HG03135 (cell line): ENCODE data around the gene DNAH12.
"Not testable (repeated sequence)": the region's sequence is repeated elsewhere in the genome, so short reads cannot be mapped to it uniquely, and the experiment has no call there.

ENCODE experiments used
- ATAC-seq: cut with Tn5 transposase; IDR thresholded peaks from one replicate; pipeline ENCODE4 v1.9.1; 2021; ENCODE audit warnings: mild to moderate bottlenecking, moderate library complexity; ENCODE audit not compliant: unreplicated experiment

The DNAH12 gene

DNA sequence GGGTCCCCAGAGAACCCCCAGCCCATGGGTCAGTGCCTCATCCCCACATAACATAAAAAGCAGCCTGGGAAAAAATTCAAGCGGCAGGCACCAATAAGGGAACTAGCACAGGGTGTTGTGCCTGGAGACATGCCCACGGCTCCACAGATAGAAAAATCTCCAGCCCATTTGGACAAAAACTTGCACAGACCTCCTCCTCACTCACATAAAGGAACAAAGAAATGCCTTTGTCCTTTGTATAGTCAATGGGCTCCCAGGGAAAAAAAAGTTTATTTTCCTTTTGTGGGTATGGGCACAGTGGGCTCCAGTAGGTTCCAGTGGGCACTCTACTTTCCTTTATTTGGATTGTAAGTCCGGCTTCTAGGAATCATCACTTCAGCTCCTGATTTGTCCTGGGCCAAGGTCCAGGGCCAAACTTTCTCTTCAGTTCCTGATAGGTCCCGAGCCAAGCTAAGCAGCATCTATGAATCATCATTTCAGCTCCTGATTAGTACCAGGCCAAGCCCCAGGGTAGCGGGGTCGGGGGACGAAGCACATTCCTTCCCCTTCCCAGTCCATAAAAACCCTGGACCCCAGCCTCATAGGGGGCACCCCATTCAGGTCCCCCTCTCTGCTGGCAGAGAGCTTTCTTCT, 1.6 kb upstream of the DNAH12 start:
- no peak for ATAC-seq

DNA sequence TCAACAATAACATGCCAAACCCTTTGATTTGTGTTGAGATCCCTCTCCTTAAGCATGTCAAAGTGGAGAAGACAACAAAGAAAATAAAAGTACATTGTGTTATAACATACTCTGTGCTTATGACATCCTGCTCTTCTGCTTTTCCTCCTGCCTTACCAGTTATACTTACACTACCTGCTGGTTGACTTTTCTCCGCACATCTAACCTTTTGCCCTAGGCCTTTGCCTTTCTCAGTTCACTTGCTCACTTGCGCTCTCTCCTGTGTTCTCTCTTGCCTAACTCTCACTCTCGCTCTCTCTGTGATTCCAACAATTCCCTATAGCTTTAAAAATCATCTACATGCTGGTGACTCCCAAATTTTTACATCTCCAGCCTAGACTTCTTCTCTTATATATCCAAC, 5.7 kb downstream of the DNAH12 start:
- ATAC-seq, result no peak

DNA sequence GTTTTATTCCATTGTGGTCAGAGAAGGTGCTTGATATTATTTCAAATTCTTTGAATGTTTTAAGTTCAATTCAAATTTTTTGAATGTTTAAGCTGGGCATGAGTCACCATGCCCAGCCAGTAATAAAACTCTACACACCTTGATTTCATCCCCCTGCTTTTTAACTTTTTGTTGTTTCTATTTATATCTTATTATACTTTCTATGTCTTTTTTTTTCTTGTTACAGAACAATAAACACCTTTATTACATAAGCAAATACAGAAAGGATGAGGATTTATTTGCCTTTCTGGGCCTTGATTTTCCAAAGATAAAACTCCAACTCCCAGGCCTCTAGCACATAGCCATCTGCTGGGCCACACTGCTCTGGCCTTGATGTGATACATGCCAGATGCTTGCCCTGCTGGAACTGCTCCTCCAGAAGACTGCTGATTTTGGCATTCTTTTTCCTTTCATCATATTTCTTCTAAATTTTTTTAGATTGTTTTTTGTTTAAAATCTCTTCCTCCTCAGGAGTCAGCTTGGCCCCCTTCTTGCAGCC, 14.0 kb downstream of the DNAH12 start:
- ATAC-seq, result no peak

DNA sequence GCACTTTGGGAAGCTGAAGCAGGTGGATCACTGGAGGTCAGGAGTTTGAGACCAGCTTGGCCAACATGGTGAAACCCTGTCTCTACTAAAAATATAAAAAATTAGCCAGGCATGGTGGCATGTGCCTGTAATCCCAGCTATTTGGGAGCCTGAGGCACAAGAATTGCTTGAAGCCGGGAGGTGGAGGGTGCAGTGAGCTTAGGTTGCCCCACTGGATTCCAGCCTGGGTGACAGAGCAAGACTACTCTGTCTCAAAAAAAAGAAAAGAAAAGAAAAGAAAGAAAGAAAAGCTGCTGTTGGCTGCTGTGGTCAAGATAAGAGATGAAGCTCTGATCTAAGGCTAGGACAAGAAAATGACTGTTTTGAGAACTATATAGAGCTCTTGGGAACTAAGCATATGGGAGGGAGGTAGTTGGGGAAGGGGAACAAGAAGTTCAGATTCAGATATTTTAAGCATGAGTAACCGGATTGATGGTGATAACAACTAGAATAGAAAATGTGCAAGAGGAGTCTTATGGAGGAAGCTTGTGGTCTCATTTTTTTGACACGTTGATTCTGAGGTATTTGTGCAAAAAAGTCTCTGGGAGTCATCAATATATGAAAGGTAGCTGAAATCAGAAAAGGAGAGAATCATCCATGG, 25.7 kb downstream of the DNAH12 start:
- no peak for ATAC-seq

DNA sequence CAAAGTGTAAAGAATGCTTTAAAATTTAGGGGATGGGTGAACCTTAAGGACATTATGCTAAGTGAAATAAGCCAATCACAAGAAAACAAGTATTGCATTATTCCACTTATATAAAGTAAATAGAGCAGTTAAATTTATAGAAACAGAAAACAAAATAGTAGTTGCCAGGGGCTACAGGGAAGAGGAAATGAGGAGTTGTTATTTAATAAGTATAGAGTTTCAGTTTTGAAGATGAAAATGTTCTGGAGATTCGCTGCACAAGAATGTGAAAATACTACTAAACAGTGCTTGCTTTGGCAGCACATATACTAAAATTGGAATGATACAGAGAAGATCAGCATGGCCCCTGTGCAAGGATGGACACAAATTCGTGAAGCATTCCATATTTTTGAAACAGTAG, 32.0 kb downstream of the DNAH12 start:
- ATAC-seq, result no peak

DNA sequence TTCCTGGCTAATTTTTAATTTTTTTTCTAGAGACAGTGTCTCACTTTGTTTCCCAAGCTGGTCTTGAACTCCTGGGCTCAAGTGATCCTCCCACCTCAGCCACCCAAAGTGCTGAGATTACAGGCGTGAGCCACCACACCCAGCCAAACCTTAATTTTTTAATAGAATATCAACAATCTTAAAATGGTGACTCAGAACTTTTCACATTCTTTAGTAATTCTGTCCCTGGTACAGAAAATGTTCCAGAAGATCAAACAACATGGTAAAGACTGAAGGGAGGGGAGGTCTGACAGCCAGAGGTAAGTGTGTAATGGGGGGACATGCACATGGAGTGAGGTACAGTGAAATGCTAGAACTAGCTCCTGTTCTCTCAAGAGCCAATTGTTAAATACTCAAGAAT, 38.2 kb downstream of the DNAH12 start:
- ATAC-seq, result no peak

DNA sequence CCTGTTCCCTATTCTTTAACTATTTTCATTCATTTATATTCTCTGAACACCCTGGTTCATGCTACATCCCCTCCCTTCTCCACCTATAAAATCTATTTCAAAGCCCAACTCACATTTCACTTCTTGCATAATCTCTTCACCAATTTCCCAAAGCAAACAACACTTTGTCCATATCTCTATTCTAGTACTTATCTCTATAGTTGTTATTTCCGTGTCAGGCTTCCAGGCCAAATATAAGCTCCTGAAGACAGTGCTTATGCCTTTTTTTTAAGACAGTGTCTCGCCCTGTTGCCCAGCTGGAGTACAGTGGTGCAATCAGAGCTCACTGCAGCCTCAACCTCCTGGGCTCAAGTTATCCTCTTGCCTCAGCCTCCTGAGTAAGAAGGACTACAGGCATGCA, 43.6 kb downstream of the DNAH12 start:
- no peak for ATAC-seq

DNA sequence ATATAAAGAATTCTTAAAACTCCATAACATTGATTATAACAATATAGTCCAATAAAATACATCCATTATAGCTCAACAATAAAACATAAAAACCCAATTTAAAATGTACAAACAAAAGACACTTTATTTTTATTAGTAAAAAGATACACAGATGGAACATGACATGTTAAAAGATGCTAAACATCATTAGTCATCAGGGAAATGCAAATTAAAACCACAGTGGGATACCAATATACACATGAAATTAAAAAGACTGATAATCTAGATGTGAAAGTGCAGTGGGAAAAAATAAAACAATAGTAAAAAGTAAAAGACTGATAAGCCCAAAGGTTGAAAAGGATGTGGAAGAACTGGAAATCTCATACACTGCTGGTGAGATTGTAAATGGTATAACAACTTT, 46.2 kb downstream of the DNAH12 start:
- no peak for ATAC-seq

DNA sequence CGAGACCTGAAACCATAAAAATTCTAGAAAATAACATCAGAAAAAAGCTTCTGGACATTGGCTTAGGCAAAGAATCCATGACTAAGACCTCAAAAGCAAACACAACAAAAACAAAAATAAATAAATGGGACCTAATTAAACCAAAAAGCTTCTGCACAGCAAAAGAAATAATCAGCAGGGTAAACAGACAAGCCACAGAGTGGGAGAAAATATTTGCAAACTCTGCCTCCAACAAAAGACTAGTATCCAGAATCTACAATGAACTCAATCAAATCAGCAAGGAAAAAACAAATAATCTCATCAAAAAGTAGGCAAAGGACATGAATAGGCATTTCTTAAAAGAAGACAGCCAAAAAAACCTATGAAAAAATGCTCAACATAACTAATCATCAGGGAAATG, 59.6 kb downstream of the DNAH12 start:
- ATAC-seq, result no peak

DNA sequence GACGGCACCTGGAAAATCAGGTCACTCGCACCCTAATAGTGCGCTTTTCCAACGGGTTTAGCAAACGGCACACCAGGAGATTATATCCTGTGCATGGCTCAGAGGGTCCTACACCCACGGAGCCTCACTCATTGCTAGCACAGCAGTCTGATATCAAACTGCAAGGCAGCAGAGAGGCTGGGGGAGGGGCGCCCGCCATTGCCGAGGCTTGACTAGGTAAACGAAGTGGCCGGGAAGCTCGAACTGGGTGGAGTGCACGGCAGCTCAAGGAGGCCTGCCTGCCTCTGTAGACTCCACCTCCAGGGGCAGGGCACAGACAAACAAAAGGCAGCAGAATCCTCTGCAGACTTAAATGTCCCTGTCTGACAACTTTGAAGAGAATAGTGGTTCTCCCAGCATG, 67.0 kb downstream of the DNAH12 start:
- ATAC-seq, result not testable (repeated sequence)

DNA sequence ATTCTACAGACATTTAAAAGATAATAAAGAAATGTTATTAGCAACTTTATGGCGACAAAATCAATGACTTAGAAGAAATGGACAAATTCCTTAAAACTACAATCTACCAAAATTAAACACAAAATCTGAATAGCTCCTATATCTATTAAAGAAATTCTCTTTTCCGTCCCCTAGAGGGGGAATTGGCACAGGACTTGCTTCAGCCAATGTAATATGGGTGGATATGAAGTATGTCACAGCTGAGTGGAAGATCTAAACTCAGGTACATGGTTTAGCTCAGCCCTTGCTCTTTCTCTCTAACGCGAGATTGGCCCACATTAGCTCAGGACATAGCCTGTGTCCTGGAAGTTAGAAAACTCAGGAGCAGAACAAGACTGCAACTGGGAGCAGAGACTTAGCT, 79.3 kb downstream of the DNAH12 start:
- ATAC-seq, result no peak

DNA sequence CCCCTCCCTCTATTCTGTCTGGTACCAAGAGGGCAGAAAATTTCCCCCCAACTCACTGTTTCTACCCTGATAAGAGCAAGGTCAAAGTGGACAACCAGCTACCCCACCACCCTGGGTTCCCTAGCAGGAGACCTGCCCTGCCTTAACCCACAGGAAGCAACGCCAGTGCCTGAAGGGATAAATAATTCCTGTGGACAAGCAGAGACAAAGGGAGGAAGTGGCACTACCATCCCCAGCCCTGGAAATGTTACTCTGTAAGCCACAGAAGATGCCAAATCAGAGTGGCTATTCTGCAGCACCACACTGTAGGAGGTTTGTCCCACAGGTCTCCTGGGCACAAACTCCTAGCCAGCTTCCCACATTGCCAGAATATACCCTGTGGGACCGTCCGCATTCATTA, 80.1 kb downstream of the DNAH12 start:
- no peak for ATAC-seq

DNA sequence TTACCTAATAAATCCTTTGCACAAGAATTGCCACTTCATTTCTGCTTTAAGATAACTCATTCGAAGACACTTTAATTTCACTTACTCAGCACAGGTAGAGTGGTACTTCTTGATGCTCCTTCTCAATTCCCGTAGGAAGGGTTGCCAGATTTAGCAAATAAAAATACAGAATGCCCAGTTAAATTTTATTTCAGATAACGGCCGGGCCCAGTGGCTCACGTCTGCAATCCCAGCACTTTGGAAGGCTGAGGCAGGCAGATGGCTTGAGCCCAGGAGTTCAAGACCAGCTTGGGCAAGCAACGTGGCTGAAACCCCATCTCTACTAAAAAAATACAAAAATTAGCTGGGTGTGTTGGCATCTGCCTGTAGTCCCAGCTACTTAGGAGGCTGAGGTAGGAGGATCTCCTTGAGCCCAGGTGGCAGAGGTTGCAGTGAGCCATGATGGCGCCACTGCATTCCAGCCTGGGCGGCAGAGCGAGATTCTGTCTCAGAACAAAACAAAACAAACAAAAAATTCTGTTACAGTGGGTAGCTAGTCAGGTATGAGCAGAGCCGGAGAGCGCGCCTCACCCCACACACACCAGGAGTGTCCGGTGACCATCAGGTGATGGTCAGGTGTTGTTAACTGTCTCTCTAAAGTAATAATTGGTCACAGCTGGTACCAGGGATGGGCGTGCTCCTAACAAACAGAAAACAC, 92.8 kb downstream of the DNAH12 start:
- no peak for ATAC-seq

DNA sequence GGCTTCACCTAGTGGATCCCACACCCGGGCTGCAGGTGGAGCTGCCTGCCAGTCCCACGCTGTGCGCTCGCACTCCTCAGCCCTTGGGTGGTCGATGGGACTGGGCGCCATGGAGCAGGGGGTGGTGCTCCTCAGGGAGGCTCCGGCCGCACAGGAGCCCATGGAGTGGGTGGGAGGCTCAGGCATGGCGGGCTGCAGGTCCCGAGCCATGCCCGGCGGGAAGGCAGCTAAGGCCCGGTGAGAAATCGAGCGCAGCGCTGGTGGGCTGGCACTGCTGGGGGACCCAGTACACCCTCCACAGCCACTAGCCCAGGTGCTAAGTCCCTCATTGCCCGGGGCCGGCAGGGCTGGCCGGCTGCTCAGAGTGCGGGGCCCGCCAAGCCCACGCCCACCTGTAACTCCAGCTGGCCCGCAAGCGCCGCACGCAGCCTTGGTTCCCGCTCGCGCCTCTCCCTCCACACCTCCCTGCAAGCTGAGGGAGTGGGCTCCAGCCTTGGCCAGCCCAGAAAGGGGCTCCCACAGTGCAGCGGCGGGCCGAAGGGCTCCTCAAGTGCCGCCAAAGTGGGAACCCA, 94.8 kb downstream of the DNAH12 start:
- not testable (repeated sequence) for ATAC-seq

DNA sequence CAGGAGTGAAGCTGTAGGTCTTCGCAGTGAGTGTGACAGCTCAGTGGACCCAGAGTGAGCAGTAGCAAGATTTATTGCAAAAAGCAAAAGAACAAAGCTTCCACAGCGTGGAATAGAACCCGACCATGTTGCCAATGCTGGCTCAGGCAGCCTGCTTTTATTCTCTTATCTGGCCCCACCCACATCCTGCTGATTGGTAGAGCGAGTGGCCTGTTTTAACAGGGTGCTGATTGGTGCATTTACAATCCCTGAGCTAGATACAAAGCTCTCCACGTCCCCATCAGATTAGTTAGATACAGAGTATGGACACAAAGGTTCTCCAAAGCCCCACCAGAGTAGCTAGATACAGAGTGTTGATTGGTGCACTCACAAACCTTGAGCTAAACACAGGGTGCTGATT, 95.7 kb downstream of the DNAH12 start:
- ATAC-seq, result not testable (repeated sequence)

DNA sequence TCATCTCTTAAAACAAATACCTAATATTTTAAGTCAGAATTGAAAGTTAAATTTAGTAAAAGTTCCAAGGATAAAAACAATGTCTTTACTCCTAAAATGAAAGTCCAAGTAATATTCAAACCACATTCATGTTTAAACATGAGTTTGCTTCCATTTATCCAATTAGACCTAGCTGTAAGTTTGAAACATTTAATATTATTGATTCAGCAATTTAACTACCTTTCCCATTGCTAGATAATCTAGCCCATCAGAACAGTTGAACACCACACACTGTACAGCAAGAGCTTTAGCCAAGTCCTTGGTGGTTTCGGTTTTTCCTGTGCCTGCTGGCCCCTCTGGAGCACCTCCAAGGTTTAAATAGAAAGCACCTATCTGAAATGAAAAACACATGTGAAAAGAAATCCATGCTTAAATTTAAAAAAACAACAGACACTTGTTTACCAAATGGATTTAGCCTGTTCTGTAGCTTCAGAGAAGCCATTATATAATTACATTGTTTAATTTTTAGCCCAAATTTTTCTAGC, 97.8 kb downstream of the DNAH12 start:
- ATAC-seq, result no peak

DNA sequence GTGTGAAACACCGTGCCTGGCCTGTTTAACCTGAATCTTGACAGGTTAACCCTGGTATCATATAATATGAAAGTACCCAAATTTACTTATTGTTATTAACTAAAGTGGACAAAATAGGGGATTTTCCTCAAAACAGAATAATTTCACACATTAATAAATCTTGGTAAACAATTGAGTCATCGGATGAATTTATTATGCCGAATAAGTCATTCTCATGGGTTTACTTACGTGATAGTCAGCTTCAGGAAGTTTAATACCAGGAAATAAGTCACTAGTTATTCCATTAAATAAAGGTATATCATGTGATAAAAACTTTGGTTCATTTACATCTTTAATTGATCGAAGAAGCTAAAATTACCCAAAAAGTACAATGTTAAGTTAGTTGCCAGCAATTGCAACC, 99.7 kb downstream of the DNAH12 start:
- ATAC-seq, result no peak

DNA sequence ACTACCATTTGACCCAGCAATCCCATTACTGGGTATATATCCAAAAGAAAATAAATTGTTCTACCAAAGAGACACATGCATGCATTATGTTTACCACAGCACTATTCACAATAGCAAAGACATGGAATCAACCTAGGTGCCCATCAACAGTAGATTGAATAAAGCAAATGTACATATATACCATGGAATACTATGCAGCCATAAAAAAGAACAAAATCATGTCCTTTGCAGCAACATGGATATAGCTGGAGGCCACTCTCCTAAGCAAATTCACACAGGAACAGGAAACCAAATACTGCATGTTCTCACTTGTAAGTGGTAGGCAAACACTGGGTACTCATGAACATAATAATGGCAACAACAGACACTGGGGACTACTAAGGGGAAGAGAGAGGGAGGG, 104.0 kb downstream of the DNAH12 start:
- ATAC-seq, result not testable (repeated sequence)

DNA sequence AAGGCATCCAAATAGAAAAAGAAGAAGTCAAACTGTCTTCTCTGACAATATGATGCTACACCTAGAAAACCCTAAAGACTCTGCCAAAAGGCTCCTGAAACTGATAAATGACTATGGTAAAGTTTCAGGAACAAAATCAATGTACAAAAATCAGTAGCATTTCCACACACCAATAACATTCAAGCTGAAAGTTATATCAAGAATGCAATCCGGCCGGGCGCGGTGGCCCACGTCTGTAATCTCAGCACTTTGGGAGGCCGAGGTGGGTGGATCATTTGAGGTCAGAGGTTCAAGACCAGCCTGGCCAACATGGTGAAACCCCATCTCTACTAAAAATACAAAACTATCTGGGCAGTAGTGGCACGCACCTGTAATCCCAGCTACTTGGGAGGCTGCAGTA, 105.7 kb downstream of the DNAH12 start:
- ATAC-seq, result not testable (repeated sequence)

DNA sequence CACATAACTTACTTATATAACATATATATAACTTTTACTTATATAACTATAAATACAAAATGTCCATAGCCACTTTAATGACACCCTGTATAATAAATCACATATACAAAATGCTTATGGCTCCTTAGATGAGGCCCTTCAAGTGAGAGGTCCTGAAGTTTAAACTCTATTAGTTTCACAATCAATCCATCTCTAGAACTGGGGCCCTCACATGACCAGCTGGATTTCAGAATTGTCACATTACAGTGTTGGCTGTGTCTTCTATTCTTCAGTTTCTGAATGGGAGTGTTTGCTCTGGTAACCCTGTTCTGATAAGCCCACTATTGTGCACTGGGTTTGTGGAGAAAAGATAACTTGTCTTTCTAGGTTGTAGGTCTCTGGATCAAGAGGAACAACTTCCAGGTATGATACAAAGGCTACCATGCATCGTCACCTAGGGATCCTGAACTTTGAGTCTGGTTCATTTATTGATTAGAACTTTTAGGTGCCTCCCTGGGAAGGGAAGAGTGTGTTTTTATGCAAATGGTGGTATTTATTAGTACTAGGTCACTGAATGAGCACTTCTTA, 107.9 kb downstream of the DNAH12 start:
- ATAC-seq, result no peak

DNA sequence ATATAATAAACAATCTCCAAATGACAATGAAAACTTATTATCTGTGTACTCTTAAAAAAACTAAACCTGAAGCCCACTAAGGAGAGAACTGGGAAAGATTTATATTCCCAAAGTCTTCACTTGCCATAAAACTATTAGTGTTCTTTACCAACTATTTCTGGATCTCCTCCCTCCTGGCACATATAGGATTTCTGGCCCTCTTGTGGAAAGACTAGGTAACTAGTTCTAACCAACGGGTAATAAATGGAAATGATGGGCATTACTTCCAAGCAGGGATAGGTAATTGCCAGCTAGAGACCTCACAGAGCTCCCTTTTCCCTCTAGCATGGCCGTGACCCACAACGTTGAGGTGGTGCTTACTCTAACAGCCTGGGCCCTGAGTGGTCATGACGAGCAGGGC, 110.1 kb downstream of the DNAH12 start:
- no peak for ATAC-seq
